Esophagus mucosa (tissue), 1 donor: ENCODE data around the gene HOXC9. TPM values are rescaled to one million over a fixed set of nuclear protein-coding genes. Genes with fewer than 3 reads are reported as not detected.
A peak's percentile ranks its signal among the peaks of the same experiment; 100 is the strongest.

Experiments used
- ATAC-seq: fragments of 200-7000 bp; cut with Tn5 transposase; one replicate; pipeline ENCODE4 v1.9.1; 2020
- total RNA-seq: library from RNA; stranded (reverse); gene quantifications from one replicate; pipeline ENCODE4 v1.2.4, GENCODE V29; 2023
- donor health status: DM: yes; HTN: yes; CAD: no.

The HOXC9 gene
- total RNA-seq, 1 donor from 2014 or later: 1.2 TPM

GRCh38 chr12:54002278-54002914 is 2.4 kb downstream of the HOXC9 start:
- ATAC-seq: no peak

- no peak for ATAC-seq
Observed at GRCh38 chr12:54002915-54003389, 3.0 kb downstream of the HOXC9 start.

GRCh38 chr12:54003625-54004024 is 3.7 kb downstream of the HOXC9 start:
- ATAC-seq: no peak

- no peak for ATAC-seq
Observed at GRCh38 chr12:54004063-54004840, 4.3 kb downstream of the HOXC9 start.

GRCh38 chr12:54004841-54005530 is 5.0 kb downstream of the HOXC9 start:
- ATAC-seq: no peak

- no peak for ATAC-seq
Observed at GRCh38 chr12:54005531-54005852, 5.5 kb downstream of the HOXC9 start.

- peak; percentile 75 for ATAC-seq
Observed at GRCh38 chr12:54005853-54006558, 6.0 kb downstream of the HOXC9 start.

GRCh38 chr12:54006559-54007220 is 6.7 kb downstream of the HOXC9 start:
- ATAC-seq: no peak

- no peak for ATAC-seq
Observed at GRCh38 chr12:54007538-54008259, 7.7 kb downstream of the HOXC9 start.

- ATAC-seq: no peak
Observed at GRCh38 chr12:54008260-54008552, 8.2 kb downstream of the HOXC9 start.

GRCh38 chr12:54009171-54010052 is 9.5 kb downstream of the HOXC9 start:
- ATAC-seq: peak; percentile 30

GRCh38 chr12:54010053-54010971 is 10.4 kb downstream of the HOXC9 start:
- no peak for ATAC-seq

- no peak for ATAC-seq
Observed at GRCh38 chr12:54010972-54011664, 11.2 kb downstream of the HOXC9 start.

- ATAC-seq: no peak
Observed at GRCh38 chr12:54011665-54012532, 11.9 kb downstream of the HOXC9 start.

- no peak for ATAC-seq
Observed at GRCh38 chr12:54012631-54013409, 12.9 kb downstream of the HOXC9 start.

GRCh38 chr12:54014377-54015017 is 14.5 kb downstream of the HOXC9 start:
- ATAC-seq: no peak
